K562 (cell line): ENCODE measurements around the gene SLC16A9. TPM values are rescaled to one million over a fixed set of nuclear protein-coding genes. Genes with fewer than 3 reads are reported as not detected.

ENCODE experiments used
- ATAC-seq: fragments of 200-7000 bp; cut with Tn5 transposase; 3 replicates; pipeline ENCODE4 v1.9.1; 2020; ENCODE audit warnings: moderate library complexity
- BruUV-seq: library from RNA; stranded (reverse); fragments of 400-500 nt; replicated peaks from 2 replicates; lab custom pipeline; 2021; lab: Mats Ljungman, UMichigan
- CTCF ChIA-PET: fragments of 300-600 bp; formaldehyde crosslinking; extraction: SDS; loops from one replicate; lab custom pipeline; 2021; ENCODE audit warnings: low intra/inter-chr PET ratio; lab: Yijun Ruan, JAX
- POLR2A ChIA-PET: fragments of 300-600, 350-650 bp; sonication (Branson Sonifier 250); formaldehyde crosslinking; extraction: SDS; loops from one replicate; lab custom pipeline; 2021; ENCODE audit warnings: antibody characterized with exemption, inconsistent platforms; lab: Yijun Ruan, JAX
- DNase-seq, 4 experiments: peaks; one replicate each; pipeline versions ENCODE4 v3.0.0 to v3.0.0-alpha.2; 2011 to 2018; ENCODE audit warnings: low spot score in 3 of 4, mixed read lengths in 3 of 4; ENCODE audit errors: extremely low read depth in 1 of 4
- FAIRE-seq: peaks from 2 replicates; lab custom pipeline; 2011; peaks lifted over from hg19 to GRCh38; lab: Jason Lieb, UNC
- H2AFZ ChIP-seq: 2 replicates; pipeline ENCODE4 v1.6.0; 2011; ENCODE audit warnings: low read depth, low read length, control low read depth, inconsistent platforms
- H3K27ac ChIP-seq: fragments of 200-600 bp; 3 replicates; pipeline ENCODE4 v1.8.0; 2011; ENCODE audit warnings: low read depth, mild to moderate bottlenecking, control low read depth, inconsistent platforms, low read length, moderate library complexity, mixed read lengths; ENCODE audit errors: extremely low read depth
- H3K27me3 ChIP-seq, 2 experiments: fragments of 300-600 bp in 1 of 2; 2 replicates in 1 of 2; 3 replicates in 1 of 2; pipeline versions ENCODE4 v1.6.0 to v1.8.0; 2011; ENCODE audit warnings: inconsistent platforms in 2 of 2, low read length in 2 of 2, mild to moderate bottlenecking in 1 of 2, mixed read lengths in 1 of 2, moderate library complexity in 1 of 2; ENCODE audit not compliant: control insufficient read depth in 2 of 2, insufficient read depth in 2 of 2
- H3K36me3 ChIP-seq: fragments of 300-600 bp; 3 replicates; pipeline ENCODE4 v1.8.0; 2011; ENCODE audit warnings: mild to moderate bottlenecking, low read length, inconsistent platforms; ENCODE audit not compliant: control insufficient read depth, insufficient read depth
- H3K4me1 ChIP-seq, 2 experiments: fragments of 200-600 bp in 1 of 2; replicated peaks in 1 of 2; 2 replicates in 1 of 2; 3 replicates in 1 of 2; pipeline versions ENCODE4 v1.5.1 to v1.8.0; 2011; ENCODE audit warnings: inconsistent platforms in 2 of 2, low read length in 2 of 2, mild to moderate bottlenecking in 1 of 2, mixed read lengths in 1 of 2, moderate library complexity in 1 of 2; ENCODE audit not compliant: control insufficient read depth in 2 of 2, insufficient read depth in 2 of 2
- H3K4me2 ChIP-seq: 2 replicates; pipeline ENCODE4 v1.6.1; 2011; ENCODE audit warnings: low read length, control low read depth, inconsistent platforms, mixed read lengths; ENCODE audit not compliant: insufficient read depth
- H3K4me3 ChIP-seq: fragments of 200-600 bp; sonication (generic), shearing (Covaris generic); 2 replicates; pipeline ENCODE4 v1.5.1; 2016; ENCODE audit warnings: control low read depth, inconsistent platforms
- H3K79me2 ChIP-seq: fragments of 200-600 bp; 3 replicates; pipeline ENCODE4 v1.8.0; 2011; ENCODE audit warnings: low read length, inconsistent platforms; ENCODE audit not compliant: control insufficient read depth, insufficient read depth
- H3K9ac ChIP-seq, 2 experiments: 2 replicates each; pipeline versions ENCODE4 v1.6.0 to v1.6.1; 2011; ENCODE audit warnings: low read depth in 2 of 2, low read length in 2 of 2, control low read depth in 1 of 2, inconsistent platforms in 1 of 2, mild to moderate bottlenecking in 1 of 2, mixed read lengths in 1 of 2; ENCODE audit not compliant: insufficient read depth in 1 of 2
- H3K9me1 ChIP-seq: one replicate; pipeline ENCODE4 v1.6.0; 2011; ENCODE audit warnings: inconsistent platforms, mild to moderate bottlenecking, low read length, moderate library complexity; ENCODE audit not compliant: control insufficient read depth, insufficient read depth
- H3K9me3 ChIP-seq: replicated peaks from 2 replicates; pipeline ENCODE4 v1.5.1; 2011; ENCODE audit warnings: low read depth, low read length, inconsistent platforms; ENCODE audit not compliant: control insufficient read depth, insufficient read depth
- H4K20me1 ChIP-seq: replicated peaks from 2 replicates; pipeline ENCODE4 v1.6.1; 2011; ENCODE audit warnings: low read length, inconsistent platforms, mixed read lengths; ENCODE audit not compliant: control insufficient read depth, insufficient read depth
- EP300 ChIP-seq: IDR thresholded peaks from 2 replicates; pipeline ENCODE4 v1.6.1; 2012; ENCODE audit warnings: low read length, improper control_type of control experiment
- HMBOX1 ChIP-seq: sonication (generic); IDR thresholded peaks from 2 replicates; pipeline ENCODE4 v1.6.1; 2016
- MEF2A ChIP-seq: IDR thresholded peaks from 2 replicates; pipeline ENCODE4 v1.6.1; 2011; ENCODE audit warnings: low read depth, mild to moderate bottlenecking, low read length, moderate library complexity; ENCODE audit not compliant: control insufficient read depth
- MGA ChIP-seq: fragments of 450-650 bp; IDR thresholded peaks from 2 replicates; pipeline ENCODE4 v1.6.1; 2016; ENCODE audit warnings: mild to moderate bottlenecking, moderate library complexity
- MXI1 ChIP-seq: IDR thresholded peaks from 2 replicates; pipeline ENCODE4 v1.6.1; 2011; ENCODE audit warnings: low read depth, mild to moderate bottlenecking, improper control_type of control experiment, low read length
- NR2C1 ChIP-seq, 2 experiments: fragments of 450-650 bp; IDR thresholded peaks; 2 replicates each; pipeline ENCODE4 v1.6.1; 2017; ENCODE audit warnings: mild to moderate bottlenecking in 2 of 2, antibody characterized with exemption in 1 of 2, inconsistent platforms in 1 of 2, missing compliant biosample characterization in 1 of 2, missing genetic modification characterization in 1 of 2
- PHTF2 ChIP-seq: fragments of 250-450 bp; sonication (Bioruptor Pico); IDR thresholded peaks from 2 replicates; pipeline ENCODE4 v1.5.0; 2021; ENCODE audit warnings: mild to moderate bottlenecking
- TAL1 ChIP-seq: fragments of 450-650 bp; IDR thresholded peaks from 2 replicates; pipeline ENCODE4 v1.6.1; 2016; ENCODE audit warnings: mild to moderate bottlenecking
- TBL1XR1 ChIP-seq, 2 experiments: IDR thresholded peaks; 2 replicates each; pipeline ENCODE4 v1.6.1; 2012; ENCODE audit warnings: improper control_type of control experiment in 2 of 2, low read length in 2 of 2, mild to moderate bottlenecking in 1 of 2
- ZNF174 ChIP-seq: fragments of 250-450 bp; sonication (Bioruptor Pico); IDR thresholded peaks from 2 replicates; pipeline ENCODE4 v1.4.0; 2020; ENCODE audit warnings: mild to moderate bottlenecking
- ZNF644 ChIP-seq: fragments of 200-800 bp; sonication (Bioruptor generic); IDR thresholded peaks from 2 replicates; pipeline ENCODE4 v1.6.1; 2016; ENCODE audit warnings: low read depth, missing genetic modification characterization, missing compliant biosample characterization
- ZNF780A ChIP-seq: fragments of 250-450 bp; sonication (Bioruptor Pico); IDR thresholded peaks from 2 replicates; pipeline ENCODE4 v1.5.0; 2021; ENCODE audit warnings: mild to moderate bottlenecking
- WGBS: fragments of 100-300 bp; shearing (Covaris generic); methylation state at CpG from one replicate; pipeline ENCODE4 v1.1.6; 2016; ENCODE audit warnings: low coverage, mixed read lengths; ENCODE audit not compliant: insufficient coverage; ENCODE audit errors: missing lambda C conversion rate; 5-methylcytosine and 5-hydroxymethylcytosine counted together
- in situ Hi-C: fragments of 300-500 bp; cut with MboI; formaldehyde crosslinking; loops from 4 replicates; pipeline ENCODE4 v1.15.0; 2018; ENCODE audit warnings: inconsistent platforms, mixed read lengths
- intact Hi-C: fragments of 100-400 bp; cut with micrococcal nuclease; formaldehyde crosslinking; loops from 2 replicates; pipeline ENCODE4 v1.14.2; 2022
- polyA plus RNA-seq, 8 experiments: library from polyadenylated mRNA; depleted of rRNA in 4 of 8; stranded (reverse) in 5 of 8; unstranded in 3 of 8; fragments of >200 nt; fragmentation: Nextera tagmentation in 2 of 8; fragmentation: Illumina TruSeq in 1 of 8; extraction: Ambion mirVana in 2 of 8; extraction: Trizol in 1 of 8; gene quantifications; 2 replicates each; pipeline versions ENCODE4 v1.2.1 to v1.2.3, GENCODE V29; 2011 to 2014; ENCODE audit warnings: inconsistent platforms in 1 of 8, missing spikeins in 1 of 8
- total RNA-seq, 7 experiments: library from RNA; depleted of rRNA in 6 of 7; stranded (reverse); fragments of >200 nt in 6 of 7; fragmentation: Illumina TruSeq in 2 of 7; extraction: Trizol in 2 of 7; gene quantifications; 2 replicates each; pipeline versions ENCODE4 v1.2.1 to v1.2.3, GENCODE V29; 2011 to 2021; ENCODE audit warnings: low replicate concordance in 1 of 7

SLC16A9 gene
- total and polyA plus RNA-seq, 9 of the 15 experiments (the other 6 are each of a cell fraction or from before 2014, with no cell fraction given), result 0.90 to 6.4 (median 2.1) TPM

- CTCF ChIA-PET, result no interaction called here
- no TSS peak for BruUV-seq
- no peak for FAIRE-seq
- no peak for TF ChIP-seq ZNF644
- no peak for TF ChIP-seq MEF2A
- TF ChIP-seq ZNF174 (CRISPR knock-in tag), result no peak
- no peak for TF ChIP-seq HMBOX1
- TF ChIP-seq ZNF780A, result no peak
- TF ChIP-seq TBL1XR1 (IDR thresholded peaks at IDR 0.05; ENCODE audit: low read length in 2 of 2), result no peak
- TF ChIP-seq MXI1, result no peak
- no peak for TF ChIP-seq EP300
- TF ChIP-seq NR2C1 (IDR thresholded peaks at IDR 0.05), result no peak
- TF ChIP-seq NR2C1 (tag; IDR thresholded peaks at IDR 0.05), result no peak
- TF ChIP-seq TAL1, result no peak
- TF ChIP-seq PHTF2 (CRISPR knock-in tag), result no peak
- TF ChIP-seq MGA, result no peak
These were observed 14.7 kb downstream of the SLC16A9 start for GRCh38 chr10:59694936-59695335.

More at GRCh38 chr10:59694936-59695335, 14.7 kb downstream of the SLC16A9 start:
- no peak overlapping the region for H3K4me3 ChIP-seq
- in situ Hi-C loops (no loop called here), intact Hi-C loops (no loop called here)
- H3K4me1 ChIP-seq, result peaks cover 0 to 4% of the 10 kb centered on the region in 2 experiments; a peak in 1 of 5 replicates
- DNase-seq, result no peak
- H3K4me2 ChIP-seq, result no peak overlapping the region
- 28% methylated on average over 1 of the region's 1 CpG for WGBS
- H3K27me3 ChIP-seq, result peaks cover 0 to 5% of the 10 kb centered on the region in 2 experiments; a peak in 1 of 5 replicates
- POLR2A ChIA-PET, result no interaction called here
- no peaks in the 10 kb centered on the region for H4K20me1 ChIP-seq
- H3K79me2 ChIP-seq, result no peaks in the 10 kb centered on the region
- H3K27ac ChIP-seq, result no peak overlapping the region
- no peaks in the 10 kb centered on the region for H3K36me3 ChIP-seq
- H3K9me3 ChIP-seq, result no peaks in the 10 kb centered on the region
- no peaks in the 10 kb centered on the region for H3K9me1 ChIP-seq
- no peak for ATAC-seq
- H2AFZ ChIP-seq, result no peak overlapping the region
- H3K9ac ChIP-seq, result no peak overlapping the region
